Loucy (cell line): ENCODE results near the gene ATE1.

Source experiments
- CTCF ChIP-seq: fragments of 200-600 bp; sonication (generic); conservative IDR thresholded peaks from 2 replicates; pipeline ENCODE4 v1.5.1; 2014; ENCODE audit warnings: mild to moderate bottlenecking, antibody characterized with exemption, low read length
- EZH2phosphoT487 ChIP-seq: fragments of 200-600 bp; IDR thresholded peaks from 2 replicates; pipeline ENCODE4 v1.6.1; 2018; ENCODE audit warnings: antibody characterized with exemption, mild to moderate bottlenecking, moderate library complexity, borderline replicate concordance

- TF ChIP-seq CTCF (no peak), EZH2phosphoT487 (no peak)
Measured at GRCh38 chr10:121899727-121900126, 28.1 kb downstream of the ATE1 start.
